ENCODE measurements around the gene PUM2. TPM values are rescaled to one million over a fixed set of nuclear protein-coding genes. Genes with fewer than 3 reads are reported as not detected.

PUM2 gene
- total RNA-seq, 6 experiments from 2014 or later, result 60.3 to 69.0 (median 64.8) TPM

DNA sequence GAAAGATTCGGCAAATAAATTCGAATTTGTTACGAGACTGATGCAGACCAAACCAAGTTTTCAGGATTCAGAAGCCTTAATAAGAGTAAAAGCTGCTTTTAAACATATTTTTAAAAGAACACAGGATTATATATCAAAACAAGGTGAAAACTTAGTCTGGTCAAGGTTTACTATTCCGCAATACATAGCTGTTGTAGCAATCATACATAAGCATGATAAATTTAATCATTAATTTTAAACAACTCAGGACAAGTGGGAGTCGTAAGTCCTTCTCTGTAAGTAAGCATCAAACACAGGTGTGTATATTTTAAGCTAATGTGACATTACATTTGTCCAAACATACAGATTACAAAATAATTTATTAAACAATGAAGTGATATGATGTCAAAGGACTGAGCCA lies 57.7 kb downstream of the PUM2 start:
- Mint-ChIP-seq H3K4me1 (ENCODE audit: low read depth) (peaks cover 14% of the 10 kb centered on the region), H3K9me3 (no peaks in the 10 kb centered on the region), H3K36me3 (ENCODE audit: low read depth) (peaks cover 21% of the 10 kb centered on the region), H3K27me3 (ENCODE audit: insufficient read depth) (peaks cover 2% of the 10 kb centered on the region), H3K4me3 (no peak overlapping the region), H3K27ac (no peak overlapping the region)
- DNase-seq, result no peak
- TF ChIP-seq, protein P1, sequence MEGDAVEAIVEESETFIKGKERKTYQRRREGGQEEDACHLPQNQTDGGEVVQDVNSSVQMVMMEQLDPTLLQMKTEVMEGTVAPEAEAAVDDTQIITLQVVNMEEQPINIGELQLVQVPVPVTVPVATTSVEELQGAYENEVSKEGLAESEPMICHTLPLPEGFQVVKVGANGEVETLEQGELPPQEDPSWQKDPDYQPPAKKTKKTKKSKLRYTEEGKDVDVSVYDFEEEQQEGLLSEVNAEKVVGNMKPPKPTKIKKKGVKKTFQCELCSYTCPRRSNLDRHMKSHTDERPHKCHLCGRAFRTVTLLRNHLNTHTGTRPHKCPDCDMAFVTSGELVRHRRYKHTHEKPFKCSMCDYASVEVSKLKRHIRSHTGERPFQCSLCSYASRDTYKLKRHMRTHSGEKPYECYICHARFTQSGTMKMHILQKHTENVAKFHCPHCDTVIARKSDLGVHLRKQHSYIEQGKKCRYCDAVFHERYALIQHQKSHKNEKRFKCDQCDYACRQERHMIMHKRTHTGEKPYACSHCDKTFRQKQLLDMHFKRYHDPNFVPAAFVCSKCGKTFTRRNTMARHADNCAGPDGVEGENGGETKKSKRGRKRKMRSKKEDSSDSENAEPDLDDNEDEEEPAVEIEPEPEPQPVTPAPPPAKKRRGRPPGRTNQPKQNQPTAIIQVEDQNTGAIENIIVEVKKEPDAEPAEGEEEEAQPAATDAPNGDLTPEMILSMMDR (IDR thresholded peaks at IDR 0.05), result no peak

- TF ChIP-seq, protein P1 (IDR thresholded peaks at IDR 0.05), result no peak
- no peak for DNase-seq
- Mint-ChIP-seq H3K27me3 (ENCODE audit: insufficient read depth) (peaks cover 2% of the 10 kb centered on the region), H3K27ac (peak overlapping the region; percentile 52), H3K4me3 (no peak overlapping the region), H3K9me3 (no peaks in the 10 kb centered on the region), H3K4me1 (ENCODE audit: low read depth) (peaks cover 14% of the 10 kb centered on the region), H3K36me3 (ENCODE audit: low read depth) (peaks cover 10% of the 10 kb centered on the region)
Observed at GRCh38 chr2:20291846-20292408, 58.7 kb downstream of the PUM2 start.

DNA sequence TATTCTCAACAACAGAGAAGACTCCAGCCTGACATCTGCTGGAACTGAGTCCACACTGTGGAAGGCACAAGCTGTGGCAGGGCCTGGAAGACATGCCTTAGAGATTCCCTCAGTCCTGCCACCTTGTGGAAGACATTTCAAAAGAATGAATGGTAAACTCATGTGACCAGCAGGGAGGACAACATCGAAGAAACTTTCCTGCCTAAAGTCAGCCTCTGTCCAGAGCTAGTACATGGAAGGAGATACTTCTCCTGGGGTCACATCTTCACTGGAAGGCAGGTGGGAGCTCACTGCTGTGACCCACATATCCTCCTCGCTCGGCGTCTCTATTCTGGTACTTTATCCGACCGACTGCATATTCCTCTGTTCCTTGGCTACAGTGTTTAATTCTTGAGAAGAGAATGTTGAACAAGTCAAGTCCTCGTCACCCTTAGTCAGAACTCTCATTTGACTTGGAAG lies 59.5 kb downstream of the PUM2 start:
- no peaks in the 10 kb centered on the region for H3K9me3 Mint-ChIP-seq
- H3K4me1 Mint-ChIP-seq (ENCODE audit: low read depth), result peaks cover 14% of the 10 kb centered on the region
- peak; percentile 89 for DNase-seq
- TF ChIP-seq, protein P1 (IDR thresholded peaks at IDR 0.05), result peak; percentile 90
- H3K27ac Mint-ChIP-seq, result peak overlapping the region; percentile 52
- peaks cover 5% of the 10 kb centered on the region; the same call in 1 of the 2 replicates for H3K36me3 Mint-ChIP-seq (ENCODE audit: low read depth)
- no peak overlapping the region for H3K4me3 Mint-ChIP-seq
- peaks cover 2% of the 10 kb centered on the region for H3K27me3 Mint-ChIP-seq (ENCODE audit: insufficient read depth)

- no peak overlapping the region for H3K27ac Mint-ChIP-seq
- H3K36me3 Mint-ChIP-seq (ENCODE audit: low read depth), result no peaks in the 10 kb centered on the region
- DNase-seq, result no peak
- peaks cover 2% of the 10 kb centered on the region for H3K27me3 Mint-ChIP-seq (ENCODE audit: insufficient read depth)
- no peaks in the 10 kb centered on the region for H3K9me3 Mint-ChIP-seq
- TF ChIP-seq, protein P1 (IDR thresholded peaks at IDR 0.05), result no peak
- H3K4me3 Mint-ChIP-seq, result peak overlapping the region; percentile 6; the same call in 1 of the 2 replicates
- H3K4me1 Mint-ChIP-seq (ENCODE audit: low read depth), result peaks cover 14% of the 10 kb centered on the region
Observed at GRCh38 chr2:20288642-20289340, 61.9 kb downstream of the PUM2 start.

GRCh38 chr2:20282916-20283592 lies 67.6 kb downstream of the PUM2 start:
- DNase-seq, result no peak
- Mint-ChIP-seq H3K27ac (no peak overlapping the region), H3K4me1 (ENCODE audit: low read depth) (no peaks in the 10 kb centered on the region), H3K36me3 (ENCODE audit: low read depth) (peaks cover 11% of the 10 kb centered on the region; the same call in 1 of the 2 replicates), H3K27me3 (ENCODE audit: insufficient read depth) (no peaks in the 10 kb centered on the region), H3K4me3 (no peak overlapping the region), H3K9me3 (no peaks in the 10 kb centered on the region)
- TF ChIP-seq, protein P1 (IDR thresholded peaks at IDR 0.05), result no peak
